Heart left ventricle (tissue), 16 donors: ENCODE data around the gene FAM114A1. TPM values are rescaled to one million over a fixed set of nuclear protein-coding genes. Genes with fewer than 3 reads are reported as not detected.

Experiments used
- ATAC-seq, 4 donors: fragments of 200-7000 bp; cut with Tn5 transposase; one replicate each; pipeline ENCODE4 v1.9.1; 2020 to 2022; ENCODE audit warnings: moderate library complexity in 4 of 4, mild to moderate bottlenecking in 3 of 4, moderate number of reproducible peaks in 1 of 4
- DNase-seq, 5 donors: peaks; one replicate each; pipeline ENCODE4 v3.0.0-alpha.2; 2020
- H3K27ac ChIP-seq, 12 donors: fragments of 200-600 bp; sonication (generic) in 4 of 12; one replicate each; pipeline versions ENCODE4 v1.5.0 to v1.8.0; 2016 to 2022; ENCODE audit warnings: mild to moderate bottlenecking in 2 of 12
- H3K27me3 ChIP-seq, 9 donors: fragments of 200-600 bp; sonication (generic) in 2 of 9; one replicate each; pipeline versions ENCODE4 v1.5.1 to v1.8.0; 2016 to 2022; ENCODE audit warnings: mild to moderate bottlenecking in 3 of 9
- H3K36me3 ChIP-seq, 9 donors: fragments of 200-600 bp; sonication (generic) in 2 of 9; one replicate each; pipeline versions ENCODE4 v1.5.0 to v1.8.0; 2018 to 2022; ENCODE audit warnings: mild to moderate bottlenecking in 2 of 9
- H3K4me1 ChIP-seq, 12 donors: fragments of 200-600 bp; sonication (generic) in 4 of 12; one replicate each; pipeline versions ENCODE4 v1.5.0 to v1.8.0; 2016 to 2022; ENCODE audit warnings: mild to moderate bottlenecking in 3 of 12
- H3K4me3 ChIP-seq, 12 donors: fragments of 200-600 bp; sonication (generic) in 4 of 12; one replicate each; pipeline versions ENCODE4 v1.5.0 to v1.8.0; 2017 to 2022; ENCODE audit warnings: mild to moderate bottlenecking in 9 of 12, moderate library complexity in 4 of 12
- H3K9me3 ChIP-seq, 12 donors: fragments of 200-600 bp; sonication (generic) in 4 of 12; one replicate each; pipeline versions ENCODE4 v1.5.0 to v1.8.0; 2016 to 2022; ENCODE audit warnings: mild to moderate bottlenecking in 1 of 12
- POLR2A ChIP-seq, 2 donors: fragments of 450-650 bp; IDR thresholded peaks; one replicate each; pipeline ENCODE4 v1.6.1; 2017; ENCODE audit warnings: antibody characterized with exemption in 2 of 2, mild to moderate bottlenecking in 2 of 2, moderate library complexity in 2 of 2
- WGBS, 4 donors: extraction: QIAGEN DNeasy Blood & Tissue Kit in 2 of 4; methylation state at CpG; one replicate each; pipeline versions ENCODE4 v1.1.5 to v1.1.7; 2013 to 2018; 5-methylcytosine and 5-hydroxymethylcytosine counted together
- intact Hi-C, 10 donors: fragments of 100-400 bp; cut with DNase I; formaldehyde crosslinking; loops; one replicate each; pipeline versions ENCODE4 v1.11.1 to v1.14.2; 2022
- polyA plus RNA-seq, 2 donors: library from polyadenylated mRNA; stranded (reverse); fragments of 200-250 nt; gene quantifications; one replicate each; pipeline ENCODE4 v1.2.3, GENCODE V29; 2013
- total RNA-seq, 9 donors: library from RNA; depleted of rRNA in 2 of 9; stranded (reverse); fragments of >200 nt in 2 of 9; fragmentation: NEBNext Ultra II Directional in 3 of 9; extraction: Animal tissue kit (Norgen Biotek cat#: 25700) in 3 of 9; gene quantifications; one replicate each; pipeline versions ENCODE4 v1.1.0 to v1.2.4, GENCODE V29; 2016 to 2023
- TF ChIP-seq, protein P1 (sequence below), 12 donors: fragments of 200-600 bp; sonication (generic) in 4 of 12; IDR thresholded peaks; one replicate each; pipeline versions ENCODE4 v1.5.0 to v1.8.0; 2018 to 2022; ENCODE audit warnings: antibody characterized with exemption in 12 of 12, mild to moderate bottlenecking in 5 of 12
- donor health status: ischemic (EF 13 %, LVEDD 7.1; RV severe dilation, severe dysfunction).
- donor health status: healthy with polysubstance abuse.
- donor health status: DM: no; HTN: yes; CAD: no.
- donor health status: DM: no; HTN: no; CAD: no.
- donor health status: ischemic (EF 25% LVEDD 6.9; RV normal size, moderate dysfunction).
- donor health status: ischemic (EF 25% LVEDD 5.7; RV mildly dilated, moderate dysfunction).
- donor health status: healthy.
- donor health status: DM: yes; HTN: yes; CAD: no.
- donor health status: ischemic (EF 35%, LVEDD 5.7; RV mildly dilated, moderate dysfunction).
- donor health status: nonischemic (EF 11% LVEDD 7.7; RV severe dilation, severe dysfunction).
- donor health status: DM: yes; HTN: yes; CAD: no.
- donor health status: PGD.
- donor health status: ischemic (EF 29% LVEDD 5.4; RV normal size, mild dysfunction).
- donor health status: nonischemic (EF 23%, LVEDD 6.1; RV moderate dilation, normal function).

Gene FAM114A1
- total and polyA plus RNA-seq, 11 donors: 6.0 to 41.5 (median 23.2) TPM

GRCh38 chr4:38979081-38979480 lies 111.5 kb downstream of the FAM114A1 start:
- no peak overlapping the region for H3K27ac ChIP-seq
- no peaks in the 10 kb centered on the region for H3K36me3 ChIP-seq
- H3K4me3 ChIP-seq: no peak overlapping the region
- TF ChIP-seq, protein P1, sequence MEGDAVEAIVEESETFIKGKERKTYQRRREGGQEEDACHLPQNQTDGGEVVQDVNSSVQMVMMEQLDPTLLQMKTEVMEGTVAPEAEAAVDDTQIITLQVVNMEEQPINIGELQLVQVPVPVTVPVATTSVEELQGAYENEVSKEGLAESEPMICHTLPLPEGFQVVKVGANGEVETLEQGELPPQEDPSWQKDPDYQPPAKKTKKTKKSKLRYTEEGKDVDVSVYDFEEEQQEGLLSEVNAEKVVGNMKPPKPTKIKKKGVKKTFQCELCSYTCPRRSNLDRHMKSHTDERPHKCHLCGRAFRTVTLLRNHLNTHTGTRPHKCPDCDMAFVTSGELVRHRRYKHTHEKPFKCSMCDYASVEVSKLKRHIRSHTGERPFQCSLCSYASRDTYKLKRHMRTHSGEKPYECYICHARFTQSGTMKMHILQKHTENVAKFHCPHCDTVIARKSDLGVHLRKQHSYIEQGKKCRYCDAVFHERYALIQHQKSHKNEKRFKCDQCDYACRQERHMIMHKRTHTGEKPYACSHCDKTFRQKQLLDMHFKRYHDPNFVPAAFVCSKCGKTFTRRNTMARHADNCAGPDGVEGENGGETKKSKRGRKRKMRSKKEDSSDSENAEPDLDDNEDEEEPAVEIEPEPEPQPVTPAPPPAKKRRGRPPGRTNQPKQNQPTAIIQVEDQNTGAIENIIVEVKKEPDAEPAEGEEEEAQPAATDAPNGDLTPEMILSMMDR (IDR thresholded peaks at IDR 0.05): no peak
- no peak for TF ChIP-seq POLR2A (IDR thresholded peaks at IDR 0.05)
- no peak for ATAC-seq
- no peaks in the 10 kb centered on the region for H3K9me3 ChIP-seq
- no peaks in the 10 kb centered on the region for H3K27me3 ChIP-seq
- H3K4me1 ChIP-seq: no peaks in the 10 kb centered on the region
- intact Hi-C loops: no loop called here
- DNase-seq: no peak
- WGBS, 4 donors: 88 to 96% (median 88%) methylated on average over 4 of the region's 4 CpGs

DNA sequence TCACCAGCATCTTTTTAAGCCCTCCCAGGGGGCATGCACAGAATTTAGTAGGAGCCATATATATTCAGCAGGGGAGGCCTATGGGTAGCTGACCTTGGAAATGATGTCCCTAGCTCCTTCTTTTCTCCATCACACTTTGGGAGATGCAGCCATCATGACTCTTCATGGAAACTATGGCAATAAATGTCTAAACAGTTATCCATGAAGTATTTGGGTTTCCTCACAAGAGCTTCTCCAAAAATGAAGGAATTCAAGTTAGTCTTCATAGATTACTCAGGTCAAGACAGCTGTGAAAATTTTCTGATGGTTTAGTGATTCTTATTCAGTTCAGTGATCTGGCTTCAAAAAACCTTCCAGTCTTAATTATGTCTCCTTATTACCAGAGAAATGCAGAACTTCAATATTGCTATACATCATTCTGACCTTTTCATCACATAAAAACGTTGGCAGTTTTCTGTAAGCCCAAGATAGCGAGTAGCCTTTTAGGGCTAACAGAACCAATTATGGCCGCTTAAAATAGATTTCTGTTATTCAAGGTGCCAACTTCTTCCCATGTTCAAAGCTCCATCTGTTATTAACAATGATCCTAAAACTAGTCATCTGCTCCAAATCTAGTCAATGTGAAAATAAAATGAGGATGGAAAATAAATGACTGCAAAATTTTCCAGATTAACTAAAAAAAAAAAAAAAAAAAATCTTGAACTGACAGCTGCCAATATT lies 112.1 kb downstream of the FAM114A1 start:
- H3K27me3 ChIP-seq: no peaks in the 10 kb centered on the region
- no peaks in the 10 kb centered on the region for H3K36me3 ChIP-seq
- no peak for TF ChIP-seq POLR2A (IDR thresholded peaks at IDR 0.05)
- TF ChIP-seq, protein P1 (IDR thresholded peaks at IDR 0.05): no peak
- no peaks in the 10 kb centered on the region for H3K9me3 ChIP-seq
- intact Hi-C loops: no loop called here
- DNase-seq: no peak
- no peaks in the 10 kb centered on the region for H3K4me1 ChIP-seq
- H3K27ac ChIP-seq: no peak overlapping the region
- ATAC-seq: no peak
- 77 to 85% (median 83%) methylated on average over 3 of the region's 3 CpGs for WGBS, 4 donors
- no peak overlapping the region for H3K4me3 ChIP-seq

GRCh38 chr4:38980903-38981676 lies 113.5 kb downstream of the FAM114A1 start:
- intact Hi-C loops: no loop called here
- WGBS, 4 donors: 67 to 79% (median 77%) methylated on average over 7 of the region's 7 CpGs
- no peaks in the 10 kb centered on the region for H3K27me3 ChIP-seq
- H3K4me3 ChIP-seq: no peak overlapping the region
- H3K9me3 ChIP-seq: no peaks in the 10 kb centered on the region
- TF ChIP-seq, protein P1 (IDR thresholded peaks at IDR 0.05): no peak
- TF ChIP-seq POLR2A (IDR thresholded peaks at IDR 0.05): no peak
- peaks cover 0 to 1% (median 0%) of the 10 kb centered on the region in 12 donors for H3K4me1 ChIP-seq
- ATAC-seq: no peak
- H3K36me3 ChIP-seq: no peaks in the 10 kb centered on the region
- H3K27ac ChIP-seq: no peak overlapping the region
- DNase-seq: no peak

GRCh38 chr4:38982361-38983095 lies 114.9 kb downstream of the FAM114A1 start:
- ATAC-seq: no peak
- Histone ChIP-seq H3K27ac (no peak overlapping the region), H3K4me3 (no peak overlapping the region), H3K36me3 (no peaks in the 10 kb centered on the region), H3K4me1 (peaks cover 0 to 10% (median 0%) of the 10 kb centered on the region in 12 donors), H3K27me3 (no peaks in the 10 kb centered on the region), H3K9me3 (no peaks in the 10 kb centered on the region)
- TF ChIP-seq, protein P1 (IDR thresholded peaks at IDR 0.05): no peak
- no peak for TF ChIP-seq POLR2A (IDR thresholded peaks at IDR 0.05)
- no peak for DNase-seq
- intact Hi-C loops: no loop called here
- 72 to 82% (median 77%) methylated on average over 5 of the region's 5 CpGs for WGBS, 4 donors
